Activated CD4-positive, alpha-beta T cell treated with anti-CD3 and anti-CD28 coated beads for 36 hours (primary cell): Measurements from ENCODE around the gene TPK1. TPM values are rescaled to one million over a fixed set of nuclear protein-coding genes. Genes with fewer than 3 reads are reported as not detected.

ENCODE experiments used
- ATAC-seq: fragments of 200-7000 bp; cut with Tn5 transposase; one replicate; pipeline ENCODE4 v1.10.0; 2021; ENCODE audit warnings: mild to moderate bottlenecking, moderate library complexity
- CTCF ChIA-PET: fragments of 350-600 bp; sonication (Branson Sonifier 250); formaldehyde crosslinking; loops from one replicate; lab custom pipeline; 2021; ENCODE audit warnings: antibody characterized with exemption; lab: Charles Lee
- POLR2A ChIA-PET: fragments of 350-600 bp; sonication (Branson Sonifier 250); formaldehyde crosslinking; loops from one replicate; lab custom pipeline; 2021; ENCODE audit warnings: antibody characterized with exemption, inconsistent platforms; lab: Charles Lee
- DNase-seq: peaks from one replicate; pipeline ENCODE4 v3.0.0-alpha.2; 2020
- H3K27ac Mint-ChIP-seq: one replicate; pipeline ENCODE4 v1.8.0; 2021; ENCODE audit warnings: mixed read lengths
- H3K27me3 Mint-ChIP-seq: one replicate; pipeline ENCODE4 v1.8.0; 2021; ENCODE audit warnings: mixed read lengths
- H3K36me3 Mint-ChIP-seq: one replicate; pipeline ENCODE4 v1.8.0; 2021; ENCODE audit warnings: low read depth, mixed read lengths
- H3K4me1 Mint-ChIP-seq: one replicate; pipeline ENCODE4 v1.8.0; 2021; ENCODE audit warnings: mixed read lengths
- H3K4me3 Mint-ChIP-seq: one replicate; pipeline ENCODE4 v1.8.0; 2021; ENCODE audit warnings: mild to moderate bottlenecking, moderate library complexity, mixed read lengths
- H3K9me3 Mint-ChIP-seq: one replicate; pipeline ENCODE4 v1.8.0; 2021; ENCODE audit warnings: low read depth, mixed read lengths
- intact Hi-C, 2 experiments: fragments of 100-400 bp; cut with DNase I in 1 of 2; cut with micrococcal nuclease in 1 of 2; formaldehyde crosslinking; loops; one replicate each; pipeline versions ENCODE4 v1.14.2 to v1.15.1; 2022 to 2024; cut with DNase I, micrococcal nuclease
- total RNA-seq, 2 experiments: library from RNA; stranded (reverse); gene quantifications; one replicate each; pipeline ENCODE4 v1.2.3, GENCODE V29; 2021

Gene TPK1
- total RNA-seq, 2 experiments from 2014 or later, result 16.5 to 16.6 TPM

DNA sequence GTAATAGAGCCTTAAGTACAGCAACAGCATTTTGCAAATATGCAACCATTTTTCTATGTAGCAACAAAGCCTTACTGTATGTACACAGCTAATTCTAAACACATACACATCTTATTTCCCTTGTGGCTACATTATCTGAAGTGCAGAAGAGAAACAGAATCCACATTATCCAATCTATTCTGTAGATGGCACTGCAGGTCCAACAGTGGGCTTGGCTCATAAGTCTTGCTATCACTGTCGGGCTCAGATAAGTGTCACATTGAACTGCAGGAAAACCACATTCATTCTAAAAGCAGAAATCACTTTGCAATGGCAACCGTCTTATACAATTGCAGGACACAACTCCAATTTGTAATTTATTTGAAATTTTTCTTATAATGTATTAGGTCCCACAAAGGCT, 322.5 kb downstream of the TPK1 start:
- peaks cover 5% of the 10 kb centered on the region for H3K4me1 Mint-ChIP-seq
- CTCF ChIA-PET, result no interaction called here
- ATAC-seq, result no peak

DNA sequence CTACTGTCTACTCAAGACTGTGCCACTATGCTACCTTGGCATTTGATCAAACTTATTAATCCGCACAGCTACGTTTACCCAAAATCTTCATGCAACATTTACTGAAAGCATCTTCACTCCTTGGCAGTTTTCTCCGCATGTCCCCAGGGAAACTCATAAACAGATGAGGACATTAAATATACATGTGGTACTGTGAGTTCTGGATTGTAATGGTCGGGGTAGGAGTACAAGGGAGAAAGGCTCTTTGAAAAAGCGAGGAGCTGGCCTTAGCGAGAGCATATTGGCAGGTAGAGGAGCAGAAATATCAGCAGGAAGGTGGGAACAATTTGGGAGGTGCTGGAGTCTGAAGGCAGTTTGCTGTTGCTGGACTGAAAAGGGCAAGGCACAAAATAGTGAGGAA, 325.2 kb downstream of the TPK1 start:
- ATAC-seq (no peak), DNase-seq (no peak)
- POLR2A ChIA-PET, result no interaction called here
- Mint-ChIP-seq H3K27ac (no peak overlapping the region), H3K9me3 (no peaks in the 10 kb centered on the region), H3K4me3 (no peak overlapping the region), H3K27me3 (no peaks in the 10 kb centered on the region), H3K36me3 (no peaks in the 10 kb centered on the region), H3K4me1 (no peaks in the 10 kb centered on the region)
- intact Hi-C loops, result no loop called here
- CTCF ChIA-PET, result no interaction called here

More for the DNA sequence above, 322.5 kb downstream of the TPK1 start:
- intact Hi-C loops, result no loop called here
- no peaks in the 10 kb centered on the region for H3K9me3 Mint-ChIP-seq
- H3K36me3 Mint-ChIP-seq, result no peaks in the 10 kb centered on the region
- no peaks in the 10 kb centered on the region for H3K27me3 Mint-ChIP-seq
- peak; percentile 8 for DNase-seq
- no peak overlapping the region for H3K27ac Mint-ChIP-seq
- no peak overlapping the region for H3K4me3 Mint-ChIP-seq
- POLR2A ChIA-PET, result no interaction called here

DNA sequence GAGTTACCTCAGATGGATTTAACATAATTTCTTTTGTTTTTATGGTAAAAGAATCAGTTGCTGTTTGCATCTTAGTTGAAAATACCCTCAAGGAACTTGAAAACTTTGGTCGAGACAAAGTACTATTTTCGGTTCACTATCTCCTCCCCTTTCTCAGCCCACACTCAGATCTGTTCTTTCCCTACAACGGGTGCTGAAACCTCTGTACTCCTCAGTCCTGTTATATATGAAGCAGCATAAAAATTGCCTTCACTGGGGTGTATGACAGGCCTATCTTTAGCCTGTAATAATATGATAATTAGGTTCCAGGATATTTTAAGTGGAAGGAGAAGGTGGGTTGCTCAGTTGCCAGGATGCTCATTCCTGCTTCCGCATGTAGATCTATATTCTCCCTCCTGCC, 327.2 kb downstream of the TPK1 start:
- ChIA-PET CTCF (no interaction called here), POLR2A (no interaction called here)
- no peaks in the 10 kb centered on the region for H3K4me1 Mint-ChIP-seq
- H3K9me3 Mint-ChIP-seq, result no peaks in the 10 kb centered on the region
- no peak for DNase-seq
- intact Hi-C loops, result no loop called here
- H3K27ac Mint-ChIP-seq, result no peak overlapping the region
- no peaks in the 10 kb centered on the region for H3K27me3 Mint-ChIP-seq
- no peak overlapping the region for H3K4me3 Mint-ChIP-seq
- no peaks in the 10 kb centered on the region for H3K36me3 Mint-ChIP-seq
- ATAC-seq, result no peak

DNA sequence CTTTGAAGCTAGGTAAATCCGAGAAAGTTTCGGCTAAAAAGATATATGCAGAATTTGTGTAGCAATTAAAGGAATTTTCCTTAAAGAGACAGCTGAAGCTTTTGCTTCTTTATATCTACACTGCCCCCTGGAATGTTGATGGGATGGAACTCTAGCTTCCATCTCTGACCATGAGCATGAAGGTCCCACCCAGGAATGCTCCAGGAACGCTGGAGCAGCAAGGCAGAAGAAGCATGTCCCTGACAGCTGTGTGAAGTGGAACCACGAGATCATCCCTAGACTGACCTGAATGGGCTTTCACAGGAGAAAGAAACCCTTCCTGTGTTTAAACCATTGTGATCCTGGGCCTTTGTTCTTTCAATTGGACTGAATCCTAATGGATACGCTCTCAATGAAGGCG, 332.6 kb downstream of the TPK1 start:
- intact Hi-C loops, result no loop called here
- no peaks in the 10 kb centered on the region for H3K9me3 Mint-ChIP-seq
- H3K4me3 Mint-ChIP-seq, result no peak overlapping the region
- no peaks in the 10 kb centered on the region for H3K27me3 Mint-ChIP-seq
- H3K36me3 Mint-ChIP-seq, result no peaks in the 10 kb centered on the region
- DNase-seq (no peak), ATAC-seq (no peak)
- POLR2A ChIA-PET, result no interaction called here
- no peak overlapping the region for H3K27ac Mint-ChIP-seq
- CTCF ChIA-PET, result no interaction called here
- no peaks in the 10 kb centered on the region for H3K4me1 Mint-ChIP-seq

DNA sequence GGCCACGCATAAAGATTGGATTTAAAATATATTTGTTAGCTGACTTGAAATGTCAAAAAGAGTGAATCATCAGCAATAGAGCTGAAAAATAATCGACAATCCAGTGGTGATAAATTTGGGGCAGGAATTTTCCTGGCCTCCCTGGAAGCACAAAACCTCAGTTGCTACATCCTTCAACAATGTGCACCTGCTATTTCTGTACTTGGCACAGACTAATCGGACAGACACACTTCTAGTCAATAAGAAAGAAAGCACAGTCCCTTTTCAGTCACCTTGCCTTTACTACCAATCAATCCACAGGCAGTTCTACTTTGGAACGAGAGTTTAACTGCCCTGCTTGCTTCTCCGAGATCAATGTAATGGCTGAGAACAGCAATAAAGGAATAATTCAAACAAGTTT, 335.6 kb downstream of the TPK1 start:
- Mint-ChIP-seq H3K4me1 (no peaks in the 10 kb centered on the region), H3K27ac (no peak overlapping the region), H3K27me3 (no peaks in the 10 kb centered on the region), H3K9me3 (peaks cover 2% of the 10 kb centered on the region), H3K36me3 (no peaks in the 10 kb centered on the region), H3K4me3 (no peak overlapping the region)
- no peak for DNase-seq
- intact Hi-C loops, result no loop called here
- ChIA-PET CTCF (interaction anchor here (0.6 kb wide), 1 partner anchor 518 kb away, joined by 3 read pairs; no protein-coding TSS in a partner anchor), POLR2A (no interaction called here)
- no peak for ATAC-seq

DNA sequence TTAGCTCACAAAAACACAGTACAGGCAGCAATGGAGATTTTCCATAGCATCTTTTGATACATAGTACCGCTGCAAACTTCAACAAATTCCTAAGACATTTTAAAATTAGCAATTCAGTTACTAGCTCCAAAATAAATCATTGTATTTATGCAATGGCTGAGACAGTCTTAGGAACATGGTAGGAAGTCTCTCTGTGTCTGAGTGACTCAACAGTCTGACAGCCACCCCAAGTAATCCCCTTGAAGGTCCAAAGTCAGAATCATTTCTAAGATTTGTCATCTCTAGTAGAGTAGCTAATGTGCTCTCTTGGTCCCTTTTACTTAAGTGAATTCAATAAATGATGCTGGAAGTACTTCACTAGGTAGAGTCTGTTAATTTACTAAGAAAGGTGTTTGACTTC, 338.6 kb downstream of the TPK1 start:
- DNase-seq, result no peak
- intact Hi-C loops, result no loop called here
- Mint-ChIP-seq H3K4me1 (no peaks in the 10 kb centered on the region), H3K36me3 (peaks cover 2% of the 10 kb centered on the region), H3K9me3 (peaks cover 2% of the 10 kb centered on the region), H3K27me3 (no peaks in the 10 kb centered on the region), H3K4me3 (no peak overlapping the region), H3K27ac (no peak overlapping the region)
- POLR2A ChIA-PET, result no interaction called here
- no peak for ATAC-seq
- CTCF ChIA-PET, result no interaction called here

DNA sequence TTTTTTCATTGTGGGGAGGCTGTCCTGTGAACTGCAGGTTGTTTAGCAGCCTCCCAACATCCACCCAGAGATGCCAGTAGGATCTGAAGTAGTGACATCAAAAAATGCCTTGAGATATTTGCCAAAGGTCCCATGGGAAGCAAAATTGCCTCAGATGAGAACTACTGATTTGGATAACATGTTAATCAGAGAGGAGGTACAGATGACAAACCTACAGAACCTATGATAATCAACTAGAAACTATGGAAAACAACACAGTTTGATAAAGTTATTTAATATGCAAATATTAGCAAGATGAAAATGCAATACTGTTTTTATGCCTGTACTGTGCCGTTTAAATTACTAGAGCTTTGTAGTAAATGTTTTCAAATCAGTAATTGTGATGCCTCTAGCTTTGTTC, 341.5 kb downstream of the TPK1 start:
- no peaks in the 10 kb centered on the region for H3K4me1 Mint-ChIP-seq
- peaks cover 2% of the 10 kb centered on the region for H3K9me3 Mint-ChIP-seq
- intact Hi-C loops, result no loop called here
- no peaks in the 10 kb centered on the region for H3K27me3 Mint-ChIP-seq
- DNase-seq (no peak), ATAC-seq (no peak)
- H3K36me3 Mint-ChIP-seq, result peaks cover 2% of the 10 kb centered on the region
- no peak overlapping the region for H3K27ac Mint-ChIP-seq
- no peak overlapping the region for H3K4me3 Mint-ChIP-seq
- ChIA-PET POLR2A (no interaction called here), CTCF (no interaction called here)

DNA sequence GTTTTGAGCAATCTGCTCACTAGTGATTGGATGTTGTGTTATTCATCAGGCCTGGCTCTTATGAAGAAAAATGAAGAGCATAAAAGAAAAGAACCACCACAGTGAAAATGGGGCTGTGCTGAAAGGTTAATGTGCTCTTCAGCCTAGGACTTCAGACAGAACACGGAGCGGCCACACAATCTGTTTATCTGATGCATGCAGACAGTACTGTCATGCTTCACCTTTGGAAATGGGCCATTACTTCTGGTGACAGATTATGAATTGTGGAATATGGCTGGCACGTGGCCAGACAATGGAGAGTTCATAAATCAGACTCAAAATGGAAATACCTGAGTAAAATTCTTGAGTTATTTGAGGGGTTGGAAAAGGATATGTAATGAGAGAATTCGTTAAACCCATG, 346.3 kb downstream of the TPK1 start:
- no peak for DNase-seq
- CTCF ChIA-PET, result no interaction called here
- no peaks in the 10 kb centered on the region for H3K27me3 Mint-ChIP-seq
- no peak for ATAC-seq
- intact Hi-C loops, result no loop called here
- POLR2A ChIA-PET, result no interaction called here
- H3K27ac Mint-ChIP-seq, result no peak overlapping the region
- H3K4me1 Mint-ChIP-seq, result no peaks in the 10 kb centered on the region
- peaks cover 8% of the 10 kb centered on the region for H3K36me3 Mint-ChIP-seq
- H3K4me3 Mint-ChIP-seq, result no peak overlapping the region
- H3K9me3 Mint-ChIP-seq, result peaks cover 3% of the 10 kb centered on the region

DNA sequence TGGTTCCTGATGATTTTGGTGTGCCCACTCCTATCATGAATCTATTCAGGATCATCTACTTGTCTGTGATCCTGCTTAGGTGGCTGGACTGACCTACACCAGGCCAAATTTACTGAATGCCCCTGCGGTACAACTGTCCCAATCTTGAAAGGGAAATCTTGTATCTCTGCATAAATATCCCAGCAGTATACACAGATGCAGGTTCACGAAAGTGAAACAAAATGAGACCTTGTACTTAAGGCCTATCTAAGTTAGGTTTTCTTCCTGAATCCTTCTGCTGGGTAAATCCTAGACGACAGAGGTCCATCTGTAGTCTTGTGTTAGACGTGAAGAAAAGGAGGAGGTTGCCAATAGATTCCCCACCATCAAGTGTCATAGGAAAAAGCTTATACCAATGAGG, 346.9 kb downstream of the TPK1 start:
- H3K9me3 Mint-ChIP-seq, result peaks cover 5% of the 10 kb centered on the region
- no peak overlapping the region for H3K27ac Mint-ChIP-seq
- peaks cover 10% of the 10 kb centered on the region for H3K36me3 Mint-ChIP-seq
- POLR2A ChIA-PET, result no interaction called here
- intact Hi-C loops, result no loop called here
- CTCF ChIA-PET, result no interaction called here
- DNase-seq, result no peak
- no peak overlapping the region for H3K4me3 Mint-ChIP-seq
- ATAC-seq, result no peak
- H3K4me1 Mint-ChIP-seq, result no peaks in the 10 kb centered on the region
- no peaks in the 10 kb centered on the region for H3K27me3 Mint-ChIP-seq

DNA sequence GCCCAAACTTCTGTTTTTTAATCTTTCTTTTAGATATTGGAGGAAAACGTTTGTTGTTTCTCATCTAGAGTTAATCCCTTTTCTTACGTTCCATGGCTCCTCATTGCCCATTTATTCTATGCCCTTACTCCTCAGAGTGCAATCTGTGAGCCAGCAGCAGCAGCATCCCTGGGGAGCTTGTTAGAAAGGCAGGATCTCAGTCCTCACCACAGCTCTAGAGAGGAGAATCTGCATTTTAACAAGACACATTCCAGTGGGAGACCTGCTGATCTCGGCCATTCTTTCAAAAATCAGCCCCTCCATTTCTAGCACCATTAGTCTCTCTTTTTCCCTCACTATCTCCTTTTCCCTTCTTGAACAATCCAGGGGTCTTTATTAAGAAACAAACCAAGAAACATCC, 348.0 kb downstream of the TPK1 start:
- Mint-ChIP-seq H3K27ac (no peak overlapping the region), H3K36me3 (peaks cover 12% of the 10 kb centered on the region), H3K9me3 (peaks cover 5% of the 10 kb centered on the region), H3K27me3 (no peaks in the 10 kb centered on the region), H3K4me3 (no peak overlapping the region), H3K4me1 (no peaks in the 10 kb centered on the region)
- DNase-seq (no peak), ATAC-seq (no peak)
- ChIA-PET CTCF (no interaction called here), POLR2A (no interaction called here)
- intact Hi-C loops, result no loop called here

DNA sequence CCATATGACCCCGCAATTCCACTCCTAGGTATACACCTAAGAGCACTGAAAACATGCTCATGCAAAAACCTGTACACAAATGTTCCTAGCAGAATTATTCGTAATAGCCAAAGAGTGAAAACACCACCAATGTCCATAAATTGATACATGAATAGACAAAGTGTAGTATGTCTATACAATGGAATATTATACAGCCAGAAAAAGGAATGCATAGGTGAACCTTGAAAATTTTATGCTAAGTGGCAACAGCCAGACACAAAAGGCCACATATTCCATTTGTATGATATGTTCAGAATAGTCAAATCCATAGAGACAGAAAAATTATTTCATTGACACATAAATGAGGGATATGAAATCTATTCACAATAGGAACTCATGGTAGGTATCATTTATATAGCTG, 351.4 kb downstream of the TPK1 start:
- intact Hi-C loops, result no loop called here
- no peak overlapping the region for H3K4me3 Mint-ChIP-seq
- H3K27ac Mint-ChIP-seq, result no peak overlapping the region
- ChIA-PET POLR2A (no interaction called here), CTCF (no interaction called here)
- H3K36me3 Mint-ChIP-seq, result peaks cover 12% of the 10 kb centered on the region
- DNase-seq (no peak), ATAC-seq (no peak)
- H3K27me3 Mint-ChIP-seq, result no peaks in the 10 kb centered on the region
- peaks cover 5% of the 10 kb centered on the region for H3K9me3 Mint-ChIP-seq
- H3K4me1 Mint-ChIP-seq, result no peaks in the 10 kb centered on the region

DNA sequence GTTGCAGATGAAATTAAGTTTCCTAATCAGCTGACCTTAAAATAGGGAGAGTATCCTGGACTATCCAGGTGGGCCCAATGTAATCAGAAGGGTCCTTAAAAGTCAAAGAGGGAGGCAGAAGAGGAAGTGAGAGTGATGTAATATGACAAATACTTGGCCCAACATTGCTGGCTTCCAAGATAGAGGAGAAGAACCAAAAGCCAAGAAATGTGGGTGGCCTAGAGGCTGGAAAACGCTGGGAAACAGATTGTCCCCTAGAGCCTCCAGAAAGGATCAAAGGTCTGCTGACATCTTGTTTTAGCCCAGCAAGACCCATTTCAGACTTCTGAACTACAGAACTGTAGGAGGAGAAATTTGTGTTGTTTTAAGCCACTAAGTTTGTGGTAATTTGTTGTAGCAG, 352.7 kb downstream of the TPK1 start:
- H3K4me3 Mint-ChIP-seq, result no peak overlapping the region
- peaks cover 5% of the 10 kb centered on the region for H3K9me3 Mint-ChIP-seq
- H3K36me3 Mint-ChIP-seq, result peaks cover 8% of the 10 kb centered on the region
- ATAC-seq, result no peak
- no peaks in the 10 kb centered on the region for H3K27me3 Mint-ChIP-seq
- ChIA-PET POLR2A (no interaction called here), CTCF (no interaction called here)
- no peak for DNase-seq
- intact Hi-C loops, result no loop called here
- no peak overlapping the region for H3K27ac Mint-ChIP-seq
- no peaks in the 10 kb centered on the region for H3K4me1 Mint-ChIP-seq

DNA sequence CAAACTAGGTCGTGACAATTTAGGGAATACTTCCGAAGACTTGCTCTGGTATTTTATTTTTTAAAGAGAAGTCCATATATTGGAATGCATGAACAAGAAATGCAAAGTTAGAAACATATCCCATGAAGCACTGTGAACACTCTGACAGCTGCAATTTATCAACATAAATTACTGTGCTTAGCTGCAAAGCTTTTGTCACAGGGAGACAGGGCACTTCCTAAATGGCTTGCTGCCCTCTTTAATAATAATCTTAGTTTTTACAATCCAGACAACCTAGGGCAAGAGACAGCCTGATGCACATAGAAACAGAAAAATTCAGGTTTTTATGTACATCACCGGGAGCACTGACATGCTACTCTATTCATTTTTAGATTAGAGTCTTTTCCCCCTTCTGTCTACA, 354.0 kb downstream of the TPK1 start:
- ATAC-seq (no peak), DNase-seq (no peak)
- ChIA-PET CTCF (no interaction called here), POLR2A (no interaction called here)
- Mint-ChIP-seq H3K9me3 (peaks cover 5% of the 10 kb centered on the region), H3K27me3 (no peaks in the 10 kb centered on the region), H3K4me1 (no peaks in the 10 kb centered on the region), H3K36me3 (peaks cover 4% of the 10 kb centered on the region), H3K4me3 (no peak overlapping the region), H3K27ac (no peak overlapping the region)
- intact Hi-C loops, result no loop called here
